DLD1 (cell line): ENCODE data around the gene TMEM233.

Experiments
- in situ Hi-C: cut with HindIII; loops from 2 replicates; pipeline ENCODE4 v1.10.0; 2017; ENCODE audit warnings: low sequenced_read_pairs

TMEM233 gene

DNA sequence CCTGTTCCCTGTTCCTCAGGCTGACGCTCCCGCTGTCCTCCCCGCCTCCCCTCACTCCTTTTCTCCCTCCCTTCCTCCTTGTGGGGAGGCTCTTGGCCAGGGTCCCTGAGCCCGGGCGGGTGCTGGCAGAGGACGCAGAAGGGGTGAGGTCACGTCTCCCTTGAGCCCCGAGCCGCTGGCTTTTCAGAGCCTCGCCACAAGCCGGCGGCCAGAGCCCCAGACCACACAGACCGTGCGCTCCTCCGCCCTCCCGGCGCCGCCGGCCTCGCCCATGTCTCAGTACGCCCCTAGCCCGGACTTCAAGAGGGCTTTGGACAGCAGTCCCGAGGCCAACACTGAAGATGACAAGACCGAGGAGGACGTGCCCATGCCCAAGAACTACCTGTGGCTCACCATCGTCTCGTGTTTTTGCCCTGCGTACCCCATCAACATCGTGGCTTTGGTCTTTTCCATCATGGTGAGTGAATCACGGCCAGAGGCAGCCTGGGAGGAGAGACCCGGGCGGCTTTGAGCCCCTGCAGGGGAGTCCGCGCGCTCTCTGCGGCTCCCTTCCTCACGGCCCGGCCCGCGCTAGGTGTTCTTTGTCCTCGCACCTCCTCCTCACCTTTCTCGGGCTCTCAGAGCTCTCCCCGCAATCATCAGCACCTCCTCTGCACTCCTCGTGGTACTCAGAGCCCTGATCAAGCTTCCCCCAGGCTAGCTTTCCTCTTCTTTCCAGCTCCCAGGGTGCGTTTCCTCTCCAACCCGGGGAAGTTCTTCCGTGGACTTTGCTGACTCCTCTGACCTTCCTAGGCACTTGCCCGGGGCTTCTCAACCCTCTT is at the start of gene TMEM233:
TMEM233 (plus strand) TSS at position 197 of the 821 bp plus-strand sequence; CDS start at position 272, 75 bp downstream.
- in situ Hi-C loops: no loop called here

DNA sequence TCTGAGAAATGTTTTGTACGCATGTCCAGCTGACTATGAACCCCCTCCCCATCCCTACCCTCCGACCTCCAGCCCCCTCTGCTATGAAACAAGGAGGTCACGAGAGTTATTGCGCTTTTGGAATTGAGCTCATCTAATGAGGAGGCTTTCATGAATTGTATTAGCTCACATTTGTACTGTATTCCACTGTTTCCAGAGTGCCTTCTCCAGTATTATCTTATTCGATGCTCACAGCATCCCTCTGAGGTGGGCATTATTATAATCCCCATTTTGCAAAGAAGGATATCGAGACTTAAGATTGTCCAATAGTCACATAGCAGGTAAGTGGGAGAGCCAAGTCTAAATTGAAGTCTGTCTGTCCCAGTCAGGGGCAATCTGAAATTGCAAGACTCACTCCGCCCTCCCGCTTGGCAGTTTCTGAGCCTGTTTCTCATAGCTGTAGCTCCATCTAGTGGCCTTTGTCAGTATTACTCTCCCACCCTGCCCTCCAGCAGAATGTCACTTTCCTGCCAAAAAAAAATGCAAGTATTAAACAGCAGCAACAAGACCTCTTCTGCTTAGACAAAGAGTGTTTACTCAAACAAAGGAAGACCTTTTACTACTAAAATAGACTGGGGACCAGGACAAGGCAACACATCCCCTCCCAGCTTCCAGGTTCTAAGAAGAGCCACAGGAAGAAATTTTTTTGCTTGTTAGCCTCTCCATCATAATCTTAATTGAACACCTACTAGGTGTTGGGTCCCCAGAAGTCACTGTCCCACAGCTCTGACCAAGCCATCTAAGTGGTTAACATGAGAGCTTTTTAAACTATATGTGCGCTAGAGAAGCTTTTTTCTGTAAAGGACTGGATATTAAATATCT is 48.6 kb upstream of the TMEM233 start:
- in situ Hi-C loops: no loop called here

DNA sequence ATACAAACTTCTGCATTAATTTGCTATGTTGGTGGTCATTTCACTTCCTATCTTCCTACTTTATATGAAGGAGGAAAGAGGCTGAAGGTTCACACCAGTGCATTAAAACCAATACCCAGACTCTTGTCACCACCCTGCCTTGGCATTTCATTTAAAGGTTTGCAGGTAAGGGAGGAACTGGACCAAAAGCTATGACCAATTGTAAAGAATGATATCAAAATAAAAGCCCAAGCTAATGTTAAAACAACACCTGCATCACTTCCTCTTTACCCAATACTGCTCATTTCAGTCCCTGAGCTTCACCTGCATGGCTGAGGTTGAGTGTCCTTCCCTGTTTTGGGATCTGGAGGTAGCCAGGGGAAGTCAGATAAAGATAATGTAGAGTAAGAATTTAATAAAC is 47.2 kb upstream of the TMEM233 start:
- in situ Hi-C loops: no loop called here

DNA sequence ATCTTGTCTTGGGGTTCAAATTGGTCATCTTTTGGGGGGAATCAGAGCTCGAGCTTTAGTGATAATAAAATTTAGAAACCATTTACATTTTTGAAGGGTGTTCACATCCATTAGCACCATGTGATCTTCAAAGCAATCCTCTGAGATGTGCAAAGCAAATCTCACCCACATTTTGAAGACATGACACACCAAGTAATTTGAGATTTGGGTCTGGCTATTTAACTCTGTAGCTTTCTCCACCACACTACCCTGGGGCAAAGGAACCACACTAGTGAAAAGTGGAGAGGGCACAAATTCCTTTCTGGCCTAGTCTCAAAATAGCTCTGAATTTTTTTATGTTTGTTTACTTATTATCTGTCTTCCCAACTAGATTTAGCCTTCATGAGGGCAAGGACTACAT is 46.6 kb upstream of the TMEM233 start:
- in situ Hi-C loops: no loop called here

DNA sequence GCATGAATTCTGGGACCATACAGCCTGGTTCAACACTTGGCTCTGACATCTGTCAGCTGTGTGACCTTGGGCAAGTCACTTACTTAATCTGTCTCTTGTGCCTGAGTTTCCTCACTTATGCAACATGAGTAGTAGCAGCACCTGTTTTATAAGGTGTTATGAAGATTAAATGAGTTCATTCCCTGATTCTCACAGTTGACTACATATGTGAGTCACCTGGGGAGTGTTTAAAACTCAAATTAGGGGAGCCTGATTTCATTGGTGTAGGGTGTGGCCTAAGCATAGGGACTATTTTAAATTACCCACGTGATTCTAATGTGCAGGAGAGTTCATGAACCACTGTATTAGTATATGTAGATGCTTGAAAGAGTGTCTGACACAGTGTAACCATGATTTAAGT is 36.7 kb upstream of the TMEM233 start:
- in situ Hi-C loops: no loop called here

DNA sequence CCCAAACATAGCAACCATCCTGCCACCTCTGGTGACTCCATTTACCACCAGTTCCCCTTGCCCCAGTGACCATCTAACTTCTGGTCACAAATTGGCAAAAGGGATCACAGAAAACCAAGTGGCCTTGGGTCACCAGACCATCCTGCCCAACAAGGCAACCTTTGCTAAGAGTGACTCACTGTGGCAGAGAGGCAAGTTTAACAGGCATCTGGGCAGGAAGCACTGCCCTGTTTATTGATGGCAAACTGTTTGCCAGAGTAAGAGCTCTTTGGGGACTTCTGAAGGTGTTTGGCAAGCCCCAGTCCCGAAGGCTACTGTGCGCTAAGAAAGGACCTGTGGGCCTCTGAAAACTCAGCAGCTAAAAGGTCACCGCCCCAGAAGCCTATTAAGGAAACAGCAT is 28.2 kb upstream of the TMEM233 start:
- in situ Hi-C loops: no loop called here

DNA sequence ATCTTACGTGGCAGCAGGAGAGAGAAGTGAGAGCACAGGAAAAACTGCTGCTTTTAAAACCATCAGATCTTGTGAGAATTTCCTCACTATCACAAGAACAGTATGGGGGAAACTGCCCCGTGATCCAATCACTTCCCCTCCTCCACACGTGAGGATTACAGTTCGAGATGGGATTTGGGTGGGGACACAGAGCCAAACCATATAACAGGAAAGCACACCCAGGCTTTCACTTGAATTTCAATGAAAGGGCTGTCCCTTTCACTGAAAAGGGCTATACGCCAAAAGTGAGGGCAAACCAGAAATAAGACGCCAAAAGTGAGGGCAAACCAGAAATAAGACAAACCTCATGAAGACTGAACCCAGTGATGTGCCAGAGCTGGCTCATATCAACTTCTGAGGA is 22.8 kb upstream of the TMEM233 start:
- in situ Hi-C loops: no loop called here

DNA sequence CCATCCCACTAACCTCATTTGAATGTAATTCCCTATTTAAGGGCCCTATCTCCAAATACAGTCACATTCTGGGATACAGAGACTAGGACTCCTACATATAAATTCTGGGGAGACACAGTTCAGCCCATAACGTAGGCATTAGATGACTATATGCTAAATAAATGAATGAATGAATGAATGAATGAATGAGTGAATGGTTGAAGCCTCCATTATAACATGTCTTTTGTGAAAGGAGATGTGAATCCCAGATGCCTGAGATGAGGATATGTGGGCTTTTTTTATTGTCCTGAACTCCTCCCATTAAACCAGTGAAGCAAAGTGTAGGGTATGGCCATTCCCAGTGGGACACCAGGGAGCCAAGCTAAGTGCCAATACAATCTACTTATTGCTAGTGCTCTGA is 20.5 kb upstream of the TMEM233 start:
- in situ Hi-C loops: no loop called here

DNA sequence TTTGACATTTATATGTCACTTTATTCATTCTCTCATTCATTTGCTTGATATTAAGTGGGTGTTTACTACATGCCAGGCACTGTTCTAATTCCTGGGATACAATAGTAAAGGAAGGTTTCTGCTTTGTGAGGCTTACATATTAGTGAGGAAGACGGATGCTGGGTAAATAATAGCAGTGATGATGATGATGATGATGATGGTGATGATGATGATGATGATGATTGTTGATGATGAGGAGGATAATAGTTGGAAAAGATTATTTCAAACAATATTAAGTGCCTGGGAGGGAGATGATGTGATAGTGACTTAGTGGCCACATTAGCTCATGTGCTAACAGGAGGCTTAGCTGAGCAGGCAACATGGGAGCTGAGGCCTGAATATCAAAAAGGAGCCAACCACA is 19.3 kb upstream of the TMEM233 start:
- in situ Hi-C loops: no loop called here

DNA sequence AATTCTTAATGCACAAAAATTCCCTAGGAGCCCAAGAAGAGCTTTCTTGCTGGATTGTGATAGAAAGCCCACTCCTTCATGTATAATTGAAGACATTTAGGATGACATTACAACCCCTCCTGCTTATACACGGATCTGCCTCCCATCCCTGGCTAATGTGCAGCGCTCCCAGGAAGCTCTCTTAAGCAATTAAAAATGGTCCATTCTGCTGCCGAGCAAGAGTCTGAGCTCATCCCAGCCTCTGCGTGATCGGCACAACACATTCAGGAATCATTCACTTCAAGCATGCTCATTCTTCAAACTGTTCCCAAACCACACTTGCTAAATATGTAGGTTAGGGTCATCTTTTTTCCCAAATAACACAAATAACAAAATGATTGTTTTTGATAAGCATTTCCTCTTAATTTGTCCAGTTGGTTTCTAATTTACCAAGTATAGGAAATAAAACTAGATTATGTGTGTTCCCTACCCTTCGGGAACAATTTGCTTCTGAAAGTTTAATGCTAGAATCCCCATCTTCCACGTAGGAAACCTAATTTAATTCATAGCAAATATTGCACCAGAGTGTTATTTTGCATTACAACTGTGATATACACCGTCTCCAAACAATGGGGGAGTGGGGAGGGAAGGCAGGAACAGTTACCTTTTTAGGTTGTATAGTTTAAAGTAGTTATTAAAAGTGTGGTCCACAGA is 17.3 kb upstream of the TMEM233 start:
- in situ Hi-C loops: no loop called here

DNA sequence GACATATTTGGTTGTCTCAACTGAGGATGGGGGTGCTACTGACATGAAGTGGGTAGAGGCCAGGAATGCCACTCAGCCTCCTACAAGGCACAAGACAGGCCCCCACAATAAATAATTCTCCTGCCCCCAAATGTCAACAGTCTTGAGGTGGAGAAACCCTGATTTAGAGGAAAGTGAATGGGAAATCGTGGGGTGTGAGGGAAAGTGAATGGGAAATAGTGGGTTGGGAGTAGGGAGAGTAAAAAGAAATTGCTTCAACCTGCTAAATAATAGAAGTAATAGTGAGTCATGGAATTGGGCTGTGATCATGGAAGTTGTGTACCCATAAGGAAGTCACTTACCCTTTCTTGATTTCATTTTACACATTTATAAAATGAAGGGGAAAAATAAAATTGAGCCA is 16.7 kb upstream of the TMEM233 start:
- in situ Hi-C loops: no loop called here

DNA sequence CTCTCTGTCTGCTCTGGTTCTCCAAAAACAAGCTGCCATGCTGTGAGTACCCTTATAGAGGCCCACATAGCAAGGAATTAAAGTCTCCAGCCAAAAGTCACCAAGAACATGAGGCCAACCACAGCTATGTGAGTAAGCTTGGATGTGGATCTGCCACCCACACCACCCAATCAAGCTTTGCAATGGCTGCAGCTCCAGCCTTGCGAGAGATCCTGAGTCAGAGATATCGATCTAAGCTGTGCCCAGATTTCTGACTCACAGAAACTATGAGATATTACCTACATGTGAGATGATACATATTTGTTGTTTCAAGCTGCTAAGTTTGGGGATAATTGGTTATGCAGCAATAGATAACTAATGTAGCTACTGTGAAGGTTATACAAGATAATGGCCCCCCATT is 15.5 kb upstream of the TMEM233 start:
- in situ Hi-C loops: no loop called here

DNA sequence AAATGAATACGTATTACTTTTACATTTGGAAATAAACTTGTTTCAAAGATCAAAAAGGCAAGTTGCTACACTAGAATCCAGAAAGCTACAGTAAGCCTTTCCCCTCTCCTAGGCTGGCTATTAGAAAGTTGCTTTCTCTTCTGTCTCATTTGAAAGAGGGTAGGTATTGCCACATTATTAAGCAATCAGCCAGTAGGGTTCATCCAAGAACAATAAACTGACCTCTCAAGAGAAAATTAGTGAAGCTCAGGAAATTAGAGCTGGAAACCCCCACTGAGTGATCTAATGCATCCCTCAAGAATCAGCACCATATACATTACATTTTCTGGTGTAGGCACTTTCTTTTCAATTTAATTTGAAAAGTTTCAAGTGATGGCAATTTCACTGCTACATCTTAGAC is 4.5 kb upstream of the TMEM233 start:
- in situ Hi-C loops: no loop called here

DNA sequence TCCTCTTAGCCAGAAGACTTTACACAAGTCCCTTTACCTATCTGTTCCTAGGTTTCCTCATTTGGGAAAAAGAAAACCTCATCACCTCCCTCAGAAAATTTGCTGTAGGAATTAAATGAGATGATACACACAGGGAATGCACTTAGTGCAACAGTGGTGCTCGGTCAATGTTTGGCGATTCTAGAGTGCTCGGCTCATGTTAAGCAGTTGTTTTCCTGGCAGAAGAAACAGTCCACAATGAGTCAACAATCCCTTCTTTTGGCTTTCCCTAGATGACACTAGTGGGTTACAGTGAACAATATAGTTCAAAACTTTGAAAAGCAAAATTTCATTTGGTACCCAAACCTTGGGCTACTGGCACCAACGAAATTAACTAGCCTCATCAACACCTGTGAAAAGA is 3.9 kb upstream of the TMEM233 start:
- in situ Hi-C loops: no loop called here

DNA sequence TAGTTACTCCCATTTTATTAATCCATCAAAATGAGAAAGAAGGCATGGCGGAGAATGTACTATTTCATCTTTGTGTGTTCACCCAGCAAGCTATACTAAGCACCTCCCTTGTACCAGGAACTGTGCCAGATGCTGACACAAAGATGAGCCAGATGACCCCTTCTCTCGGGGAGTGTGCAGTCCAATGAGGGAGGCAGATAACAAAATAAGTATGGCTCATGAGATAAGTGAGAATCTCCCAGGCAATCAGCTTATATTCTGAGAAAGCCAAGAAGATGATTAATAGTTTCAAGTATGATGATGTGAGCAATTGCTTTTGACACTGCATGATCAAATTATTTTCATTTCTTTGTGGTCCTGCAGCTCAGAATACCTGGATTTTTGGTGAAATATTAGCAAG is 1.3 kb upstream of the TMEM233 start:
- in situ Hi-C loops: no loop called here

DNA sequence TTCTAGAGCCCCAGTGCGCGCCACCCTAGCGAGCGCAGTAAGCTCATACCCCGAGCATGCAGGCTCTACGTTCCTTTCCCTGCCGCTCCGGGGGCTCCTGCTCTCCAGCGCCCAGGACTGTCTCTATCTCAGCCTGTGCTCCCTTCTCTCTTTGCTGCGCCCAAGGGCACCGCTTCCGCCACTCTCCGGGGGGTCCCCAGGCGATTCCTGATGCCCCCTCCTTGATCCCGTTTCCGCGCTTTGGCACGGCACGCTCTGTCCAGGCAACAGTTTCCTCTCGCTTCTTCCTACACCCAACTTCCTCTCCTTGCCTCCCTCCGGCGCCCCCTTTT is 791 bp downstream of the TMEM233 start:
- in situ Hi-C loops: no loop called here

DNA sequence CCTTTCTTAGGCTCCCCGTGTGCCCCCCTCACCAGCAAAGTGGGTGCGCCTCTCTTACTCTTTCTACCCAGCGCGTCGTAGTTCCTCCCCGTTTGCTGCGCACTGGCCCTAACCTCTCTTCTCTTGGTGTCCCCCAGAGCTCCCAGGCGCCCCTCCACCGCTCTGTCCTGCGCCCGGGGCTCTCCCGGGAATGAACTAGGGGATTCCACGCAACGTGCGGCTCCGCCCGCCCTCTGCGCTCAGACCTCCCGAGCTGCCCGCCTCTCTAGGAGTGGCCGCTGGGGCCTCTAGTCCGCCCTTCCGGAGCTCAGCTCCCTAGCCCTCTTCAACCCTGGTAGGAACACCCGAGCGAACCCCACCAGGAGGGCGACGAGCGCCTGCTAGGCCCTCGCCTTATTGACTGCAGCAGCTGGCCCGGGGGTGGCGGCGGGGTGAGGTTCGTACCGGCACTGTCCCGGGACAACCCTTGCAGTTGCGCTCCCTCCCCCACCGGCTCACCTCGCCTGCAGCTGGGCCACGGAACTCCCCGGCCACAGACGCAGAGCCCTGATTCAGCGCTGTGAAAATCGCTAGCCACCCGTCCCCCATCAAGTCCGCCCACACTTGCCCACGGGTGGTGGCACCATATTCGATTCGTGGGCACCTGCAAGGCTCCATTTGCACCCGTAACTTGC is 1.3 kb downstream of the TMEM233 start:
- in situ Hi-C loops: no loop called here

DNA sequence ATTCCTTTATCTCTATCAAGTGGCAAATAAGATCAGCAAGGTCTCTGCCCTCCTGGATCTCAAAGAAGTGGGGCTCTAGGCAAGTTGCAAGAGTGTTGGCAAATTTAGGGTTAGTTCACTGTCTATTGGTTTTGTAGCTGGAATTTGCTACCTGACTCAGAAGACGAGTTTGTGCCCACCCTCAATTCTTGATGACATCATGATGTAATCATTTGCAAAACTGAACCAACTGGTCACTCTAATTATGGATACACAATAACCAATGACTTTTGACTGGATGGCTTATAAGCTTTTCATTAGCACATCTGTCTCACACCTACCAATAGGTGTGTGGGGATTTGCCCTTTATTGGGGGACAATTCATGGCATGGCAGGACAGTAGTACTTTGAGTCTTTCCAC is 4.6 kb downstream of the TMEM233 start:
- in situ Hi-C loops: no loop called here

DNA sequence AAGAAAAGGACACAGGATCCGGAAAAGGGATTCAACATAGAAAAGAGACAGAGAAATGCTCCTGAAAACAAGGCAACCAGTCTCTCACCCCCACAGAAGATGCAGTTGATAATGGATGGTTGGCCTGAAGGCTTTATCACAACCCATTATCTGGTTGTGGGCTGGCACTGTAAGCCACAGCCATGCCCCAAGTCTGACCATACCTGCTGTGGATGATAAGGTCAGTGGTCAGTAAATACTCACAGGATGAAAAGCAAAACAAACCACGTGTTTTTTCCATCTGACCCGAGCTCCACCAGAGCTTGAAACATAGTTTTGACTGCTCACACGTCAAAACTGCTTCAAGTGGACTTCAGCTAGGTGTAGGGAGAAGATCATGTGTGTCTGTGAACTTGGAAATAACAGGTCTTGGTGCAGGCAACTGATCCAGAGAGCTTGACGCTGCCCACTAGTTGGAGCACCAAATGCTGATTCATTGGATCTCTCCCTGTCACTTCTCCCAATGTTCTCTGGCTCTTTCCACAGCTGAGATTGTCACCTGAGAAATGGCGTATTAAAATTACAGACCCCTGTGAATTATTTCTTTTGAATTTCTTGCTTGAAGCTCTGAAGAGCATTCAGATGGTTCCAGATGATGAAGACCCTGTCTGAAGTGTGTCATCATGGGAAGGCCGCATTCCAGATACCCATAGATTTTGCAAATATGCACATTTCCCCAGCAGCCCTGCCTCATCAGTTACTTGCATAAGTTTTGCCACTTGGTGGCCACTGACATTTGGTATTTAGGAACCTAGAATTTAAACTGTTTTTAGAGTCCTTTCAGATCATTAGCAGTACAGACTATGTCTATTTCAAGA is 8.5 kb downstream of the TMEM233 start:
- in situ Hi-C loops: no loop called here

DNA sequence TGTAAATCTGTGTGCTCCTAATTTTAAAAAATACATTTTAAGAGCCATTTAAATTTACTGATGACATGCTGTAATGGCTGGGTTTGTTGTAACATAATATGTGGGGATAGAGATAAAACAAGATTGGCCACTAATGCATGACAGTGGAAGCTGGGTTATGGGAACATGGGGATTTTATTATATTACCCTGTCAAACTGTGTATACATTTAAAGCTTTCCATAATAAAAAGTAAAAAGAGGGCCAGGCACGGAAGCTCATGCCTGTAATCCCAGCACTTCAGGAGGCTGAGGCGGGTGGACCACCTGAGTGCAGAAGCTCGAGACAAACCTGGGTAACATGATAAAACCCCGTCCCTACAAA is 9.1 kb downstream of the TMEM233 start:
- in situ Hi-C loops: no loop called here
